Gastrocnemius medialis (tissue), 4 donors: Measurements from ENCODE around the gene AREL1. TPM values are rescaled to one million over a fixed set of nuclear protein-coding genes. Genes with fewer than 3 reads are reported as not detected.

Experiments used
- ATAC-seq, 2 donors: fragments of 150-250 bp; one replicate each; pipeline ENCODE4 v1.9.1; 2016
- DNase-seq, 2 donors: peaks; one replicate each; pipeline ENCODE4 v3.0.0-alpha.2; 2019
- H3K27ac ChIP-seq, 4 donors: fragments of 200-600 bp; sonication (generic); 1 replicate in 1 of 4; 2 replicates in 3 of 4; pipeline ENCODE4 v1.5.1; 2016 to 2018; ENCODE audit warnings: mild to moderate bottlenecking in 2 of 4, moderate library complexity in 1 of 4
- H3K27me3 ChIP-seq, 3 donors: fragments of 200-600 bp; sonication (generic) in 2 of 3; 1 replicate in 1 of 3; 2 replicates in 2 of 3; pipeline versions ENCODE4 v1.5.1 to v1.6.0; 2016 to 2019; ENCODE audit warnings: mild to moderate bottlenecking in 1 of 3, moderate library complexity in 1 of 3
- H3K36me3 ChIP-seq, 2 donors: fragments of 200-600 bp; sonication (generic) in 1 of 2; one replicate each; pipeline ENCODE4 v1.5.1; 2017 to 2018
- H3K4me1 ChIP-seq, 2 donors: fragments of 200-600 bp; sonication (generic) in 1 of 2; one replicate each; pipeline ENCODE4 v1.5.1; 2016 to 2017; ENCODE audit warnings: mild to moderate bottlenecking in 2 of 2
- H3K4me3 ChIP-seq, 4 donors: fragments of 200-600 bp; sonication (generic) in 3 of 4; 1 replicate in 1 of 4; 2 replicates in 3 of 4; pipeline ENCODE4 v1.5.1; 2016 to 2019; ENCODE audit warnings: mild to moderate bottlenecking in 2 of 4
- H3K9me3 ChIP-seq, 3 donors: fragments of 200-600 bp; sonication (generic) in 2 of 3; 1 replicate in 1 of 3; 2 replicates in 2 of 3; pipeline ENCODE4 v1.5.1; 2016 to 2019
- CTCF ChIP-seq, 5 experiments: fragments of 450-650 bp in 3 of 5; fragments of 200-600 bp in 2 of 5; sonication (generic) in 2 of 5; IDR thresholded peaks in 4 of 5; conservative IDR thresholded peaks in 1 of 5; 1 replicate in 4 of 5; 2 replicates in 1 of 5; pipeline ENCODE4 v1.5.1; 2016 to 2019; ENCODE audit warnings: antibody characterized with exemption in 5 of 5, mild to moderate bottlenecking in 3 of 5, moderate library complexity in 3 of 5
- POLR2A ChIP-seq, 2 donors: fragments of 450-650 bp; IDR thresholded peaks; one replicate each; pipeline ENCODE4 v1.6.1; 2017; ENCODE audit warnings: antibody characterized with exemption in 2 of 2, mild to moderate bottlenecking in 2 of 2, moderate library complexity in 2 of 2
- in situ Hi-C, 4 donors: fragments of 200-750 bp; cut with MboI; loops; one replicate each; pipeline versions ENCODE4 v1.15.0 to v1.8.0; 2017; ENCODE audit warnings: low sequenced_read_pairs in 4 of 4
- intact Hi-C: fragments of 100-400 bp; cut with DNase I; formaldehyde crosslinking; loops from one replicate; pipeline ENCODE4 v1.15.1; 2023; ENCODE audit warnings: low total_unique reads
- total RNA-seq, 4 donors: library from RNA; depleted of rRNA; stranded (reverse); fragments of >200 nt; gene quantifications; one replicate each; pipeline versions ENCODE4 v1.1.0 to v1.2.3, GENCODE V29; 2016

Gene AREL1
- total RNA-seq, 4 donors from 2014 or later: 14.7 to 30.1 (median 22.1) TPM

GRCh38 chr14:74614508-74615495 lies 98.1 kb downstream of the AREL1 start:
- TF ChIP-seq CTCF (IDR thresholded peaks at IDR 0.05 in 4 of 5, conservative IDR thresholded peaks at IDR 0.05 in 1 of 5) (no peak), POLR2A (IDR thresholded peaks at IDR 0.05) (no peak)
- ATAC-seq (no peak), DNase-seq (no peak)
- Histone ChIP-seq H3K4me3 (no peak overlapping the region), H3K36me3 (no peaks in the 10 kb centered on the region), H3K4me1 (peaks cover 15 to 21% of the 10 kb centered on the region in 2 donors), H3K9me3 (no peaks in the 10 kb centered on the region), H3K27ac (peak overlapping the region in 1 of 4 donors; percentile 2), H3K27me3 (peaks cover 16 to 37% (median 17%) of the 10 kb centered on the region in 3 donors)
- in situ Hi-C loops (no loop called here), intact Hi-C loops (loop anchor here (5.0 kb wide), 2 partner anchors 68 to 253 kb away; no protein-coding TSS in a partner anchor)

GRCh38 chr14:74613211-74613914 lies 99.5 kb downstream of the AREL1 start:
- DNase-seq: no peak
- in situ Hi-C loops: no loop called here
- peaks cover 7 to 10% of the 10 kb centered on the region in 2 donors for H3K4me1 ChIP-seq
- intact Hi-C loops: loop anchor here (5.0 kb wide), 2 partner anchors 66 to 251 kb away; no protein-coding TSS in a partner anchor
- no peak overlapping the region for H3K4me3 ChIP-seq
- H3K36me3 ChIP-seq: no peaks in the 10 kb centered on the region
- TF ChIP-seq POLR2A (IDR thresholded peaks at IDR 0.05) (no peak), CTCF (IDR thresholded peaks at IDR 0.05 in 4 of 5, conservative IDR thresholded peaks at IDR 0.05 in 1 of 5) (no peak)
- no peaks in the 10 kb centered on the region for H3K9me3 ChIP-seq
- peaks cover 16 to 37% (median 17%) of the 10 kb centered on the region in 3 donors for H3K27me3 ChIP-seq
- ATAC-seq: no peak
- peak overlapping the region in 3 of 4 donors; percentile 19 to 34 (median 33) for H3K27ac ChIP-seq

- no peaks in the 10 kb centered on the region for H3K9me3 ChIP-seq
- no peaks in the 10 kb centered on the region for H3K36me3 ChIP-seq
- in situ Hi-C loops: no loop called here
- peak; percentile 25 to 65 for DNase-seq
- peaks cover 7 to 9% of the 10 kb centered on the region in 2 donors for H3K4me1 ChIP-seq
- TF ChIP-seq CTCF (IDR thresholded peaks at IDR 0.05 in 4 of 5, conservative IDR thresholded peaks at IDR 0.05 in 1 of 5) (peak; percentile 68 to 94 (median 83)), POLR2A (IDR thresholded peaks at IDR 0.05) (no peak)
- intact Hi-C loops: loop anchor here (1.0 to 5.0 kb wide), 4 partner anchors 65 to 250 kb away; partner anchors contain the start of gene YLPM1
- peak overlapping the region; percentile 37 to 56 (median 50) for H3K27ac ChIP-seq
- peak overlapping the region; percentile 61 to 96 (median 70) for H3K4me3 ChIP-seq
- ATAC-seq: peak; percentile 78 to 84
- H3K27me3 ChIP-seq: peaks cover 16 to 37% (median 17%) of the 10 kb centered on the region in 3 donors
These were observed 100.4 kb downstream of the AREL1 start for GRCh38 chr14:74612350-74613021.

- TF ChIP-seq CTCF (IDR thresholded peaks at IDR 0.05 in 4 of 5, conservative IDR thresholded peaks at IDR 0.05 in 1 of 5) (no peak), POLR2A (IDR thresholded peaks at IDR 0.05) (no peak)
- intact Hi-C loops: loop anchor here (1.0 to 5.0 kb wide), 4 partner anchors 64 to 249 kb away; partner anchors contain the start of gene YLPM1
These were observed 101.1 kb downstream of the AREL1 start, which contains the start of gene LTBP2 for GRCh38 chr14:74611650-74612349. Gene LTBP2 (minus strand): TSS chr14:74612237. CDS start chr14:74611944, 293 bp downstream.

More at GRCh38 chr14:74611650-74612349, 101.1 kb downstream of the AREL1 start, which contains the start of gene LTBP2:
- Histone ChIP-seq H3K36me3 (no peaks in the 10 kb centered on the region), H3K27me3 (peaks cover 16 to 37% (median 17%) of the 10 kb centered on the region in 3 donors), H3K9me3 (no peaks in the 10 kb centered on the region), H3K27ac (peak within 1 kb of the TSS; percentile 37 to 56 (median 50)), H3K4me3 (peak within 1 kb of the TSS; percentile 61 to 96 (median 70)), H3K4me1 (peaks cover 7 to 9% of the 10 kb centered on the region in 2 donors)
- in situ Hi-C loops: no loop called here
- DNase-seq (no peak), ATAC-seq (peak; percentile 18 to 34)
